GM08714 (cell line): ENCODE data around the gene LRGUK.
"Not testable (repeated sequence)": the region's sequence is repeated elsewhere in the genome, so short reads cannot be mapped to it uniquely, and the experiment has no call there.

Source experiments
- H3K4me3 ChIP-seq: fragments of 200-500 bp; sonication (Bioruptor generic); 2 replicates; pipeline ENCODE4 v1.5.1; 2014; ENCODE audit warnings: mild to moderate bottlenecking, low read length, inconsistent platforms
- ZNF274 ChIP-seq: IDR thresholded peaks from 2 replicates; pipeline ENCODE4 v1.6.1; 2012; ENCODE audit warnings: mild to moderate bottlenecking, low read depth, low read length

Gene LRGUK

DNA sequence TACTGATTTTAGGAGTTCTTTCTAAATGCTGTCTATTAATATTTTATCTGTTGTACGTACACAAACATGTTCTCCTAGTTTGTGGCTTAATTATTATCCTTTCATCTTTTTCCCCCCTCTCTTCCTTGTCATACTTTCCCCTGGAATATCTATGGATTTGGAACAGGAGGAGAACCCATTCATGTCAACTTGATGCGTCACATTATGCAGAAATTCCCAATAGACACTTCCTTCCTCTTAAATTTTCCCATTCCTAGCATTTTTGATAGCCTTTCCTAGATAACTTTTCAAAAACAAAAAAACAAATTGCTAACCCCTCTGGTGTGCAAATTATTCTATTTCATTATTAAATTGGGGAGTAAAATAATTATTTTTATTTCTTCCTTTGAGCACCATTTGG is 153.4 kb downstream of the LRGUK start:
- H3K4me3 ChIP-seq = no peak overlapping the region
- TF ChIP-seq ZNF274 = no peak

DNA sequence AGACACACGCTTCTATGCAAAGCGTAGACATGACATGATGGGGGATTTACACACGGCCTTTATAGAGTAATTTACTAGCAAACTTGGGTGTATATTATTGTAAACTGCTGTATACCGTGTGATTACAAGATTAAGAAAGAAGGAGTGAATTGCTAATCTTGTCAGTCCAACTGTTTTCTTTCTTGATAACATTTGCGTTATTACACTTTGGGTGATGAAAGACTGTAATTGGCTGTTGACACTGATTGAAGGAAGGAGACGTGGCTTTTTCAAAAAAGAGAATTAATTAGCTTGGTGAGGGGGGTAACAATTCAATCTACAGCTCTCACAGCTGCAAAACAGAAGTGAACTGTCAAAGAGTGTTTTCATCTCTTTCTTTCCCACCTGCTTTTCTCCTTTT is 156.9 kb downstream of the LRGUK start:
- no peak overlapping the region for H3K4me3 ChIP-seq
- no peak for TF ChIP-seq ZNF274

DNA sequence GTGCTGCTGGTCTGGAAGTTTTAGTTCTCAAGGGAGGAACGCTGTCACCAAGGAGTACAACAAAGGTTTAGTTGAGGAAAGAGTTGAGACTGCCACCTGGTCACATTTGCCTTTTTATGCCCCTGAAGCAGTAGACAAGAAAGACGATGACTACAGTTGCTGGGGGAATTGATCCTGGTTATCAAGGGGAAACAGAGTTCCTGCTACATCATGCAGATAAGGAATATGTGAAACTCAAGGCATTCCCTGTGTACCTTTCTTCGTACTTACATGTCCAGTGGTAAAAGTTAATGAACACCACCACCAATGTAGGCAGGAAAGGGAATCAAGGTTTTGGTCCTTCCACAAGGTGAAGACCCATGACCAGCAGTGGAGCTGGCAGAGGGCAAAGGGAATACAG is 157.8 kb downstream of the LRGUK start:
- no peak overlapping the region for H3K4me3 ChIP-seq
- no peak for TF ChIP-seq ZNF274

DNA sequence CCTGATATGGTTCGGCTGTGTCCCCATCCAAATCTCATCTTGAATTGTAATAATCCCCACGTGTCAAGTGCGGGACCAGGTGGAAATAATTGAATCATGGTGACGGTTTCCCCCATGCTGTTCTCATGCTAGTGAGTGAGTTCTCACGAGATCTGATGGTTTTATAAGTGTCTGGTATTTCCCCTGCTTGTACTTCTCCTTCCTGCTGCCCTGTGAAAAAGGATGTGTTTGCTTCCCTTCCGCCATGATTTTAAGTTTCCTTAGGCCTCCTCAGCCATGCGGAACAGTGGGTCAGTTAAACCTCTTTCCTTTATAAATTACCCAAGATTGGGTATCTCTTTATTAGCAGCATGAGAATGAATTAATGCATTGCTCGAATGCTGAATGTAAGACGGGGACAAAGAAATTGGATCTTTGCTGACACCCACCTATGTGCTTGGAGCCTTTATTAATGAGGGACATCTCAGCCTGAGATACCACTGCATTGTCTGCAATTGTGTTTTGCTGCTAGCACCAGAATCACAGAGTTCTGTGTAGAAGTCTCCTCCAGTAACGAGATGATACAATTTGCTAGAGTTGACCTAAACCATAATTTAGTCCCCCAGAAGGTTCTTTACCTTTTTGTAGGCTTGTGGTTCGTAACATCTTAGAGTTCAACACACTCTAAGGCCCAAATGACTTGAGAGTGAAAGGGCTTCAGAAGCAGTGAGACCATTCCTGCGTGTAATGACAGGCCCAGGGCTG is 160.9 kb downstream of the LRGUK start:
- no peak overlapping the region for H3K4me3 ChIP-seq

DNA sequence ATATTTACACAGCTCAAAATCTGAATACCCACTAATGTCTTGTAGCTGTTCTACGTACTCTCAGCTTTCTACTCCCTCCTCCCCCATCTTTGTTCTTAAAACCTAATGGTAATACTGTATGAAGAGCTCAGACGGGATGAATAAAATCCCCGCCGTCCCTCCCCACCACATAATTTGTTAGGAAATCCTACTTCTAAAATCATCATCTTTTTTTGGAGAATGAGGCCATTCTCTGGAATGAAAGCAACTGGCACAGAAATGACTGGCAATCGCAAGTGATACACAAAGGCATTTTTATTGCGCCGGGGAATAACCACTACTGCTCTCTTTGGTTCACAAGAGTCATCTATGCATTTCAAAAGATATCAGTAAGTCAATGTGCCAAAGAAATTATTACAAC is 162.3 kb downstream of the LRGUK start:
- no peak for TF ChIP-seq ZNF274
- no peak overlapping the region for H3K4me3 ChIP-seq

More for the DNA sequence above, 160.9 kb downstream of the LRGUK start:
- TF ChIP-seq ZNF274 = no peak

DNA sequence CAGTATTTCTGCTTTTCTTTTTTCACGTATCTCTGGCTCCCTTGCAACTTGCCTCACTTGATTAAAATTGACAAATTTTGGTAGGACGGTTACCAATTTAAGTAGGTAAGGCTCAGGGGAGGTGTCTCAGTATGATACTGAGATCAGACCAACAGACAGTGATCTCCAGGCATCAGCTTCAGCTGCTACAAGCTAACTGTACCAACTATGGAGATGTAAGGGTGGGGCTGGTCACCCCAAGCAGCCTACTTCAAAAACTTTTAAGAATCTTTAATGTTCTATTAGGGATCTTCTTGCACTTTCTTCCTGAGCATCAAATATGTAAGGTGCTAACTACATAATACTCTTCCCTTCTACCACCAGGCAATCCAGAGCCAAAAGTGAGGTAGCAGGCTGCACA is 162.7 kb downstream of the LRGUK start:
- H3K4me3 ChIP-seq = no peak overlapping the region
- TF ChIP-seq ZNF274 = no peak

DNA sequence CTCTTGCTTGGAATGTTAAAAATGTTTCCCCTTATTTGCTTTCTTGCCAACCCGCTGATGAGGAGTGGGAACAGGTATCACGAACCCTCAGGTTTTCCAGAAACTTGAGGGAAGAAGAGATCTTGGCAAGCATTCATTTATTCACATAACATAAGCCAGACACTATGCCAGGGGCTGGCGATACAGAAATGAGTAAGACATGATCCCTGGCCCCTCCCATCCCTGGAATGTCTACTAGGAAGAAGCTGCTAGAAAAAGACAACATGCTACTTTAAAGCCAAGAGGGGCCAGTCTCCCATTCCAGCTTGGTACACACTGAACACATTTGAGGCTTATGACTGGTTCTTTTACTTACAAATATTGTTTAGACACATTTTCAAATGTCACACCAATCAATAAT is 163.1 kb downstream of the LRGUK start:
- H3K4me3 ChIP-seq = no peak overlapping the region
- TF ChIP-seq ZNF274 = no peak

DNA sequence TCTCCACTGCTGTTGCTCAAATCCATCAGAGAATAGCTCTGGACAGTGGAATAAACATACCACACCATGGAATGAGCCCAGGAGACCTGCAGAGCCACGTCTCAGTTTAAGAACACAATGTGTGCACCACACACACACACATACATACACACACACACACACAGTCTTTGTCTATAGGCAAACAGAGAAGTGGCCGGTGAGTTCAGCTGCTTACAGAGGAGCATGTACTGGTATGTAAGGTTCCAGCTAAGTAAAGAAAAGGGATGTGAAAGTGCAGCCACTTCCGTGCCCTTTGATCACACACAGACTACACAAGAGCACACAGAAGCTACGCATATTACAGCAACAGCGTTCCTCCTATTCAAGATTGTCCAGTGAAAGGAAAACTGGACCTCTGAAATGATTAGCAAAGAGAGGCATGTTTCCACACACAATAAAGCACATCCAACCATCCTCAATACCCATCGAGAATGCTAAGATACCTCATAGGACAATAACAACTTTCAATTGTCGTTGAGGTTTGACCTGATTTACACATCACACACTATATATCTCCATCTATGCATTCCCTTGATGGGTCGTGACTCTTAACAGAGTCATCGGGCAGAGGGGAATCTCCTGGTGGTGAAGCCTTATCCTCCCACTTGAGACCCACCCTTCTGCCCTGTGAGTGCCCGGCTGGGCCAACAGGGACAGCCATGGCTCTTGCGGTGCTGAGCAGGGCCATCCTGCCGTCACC is 166.0 kb downstream of the LRGUK start:
- H3K4me3 ChIP-seq = no peak overlapping the region

DNA sequence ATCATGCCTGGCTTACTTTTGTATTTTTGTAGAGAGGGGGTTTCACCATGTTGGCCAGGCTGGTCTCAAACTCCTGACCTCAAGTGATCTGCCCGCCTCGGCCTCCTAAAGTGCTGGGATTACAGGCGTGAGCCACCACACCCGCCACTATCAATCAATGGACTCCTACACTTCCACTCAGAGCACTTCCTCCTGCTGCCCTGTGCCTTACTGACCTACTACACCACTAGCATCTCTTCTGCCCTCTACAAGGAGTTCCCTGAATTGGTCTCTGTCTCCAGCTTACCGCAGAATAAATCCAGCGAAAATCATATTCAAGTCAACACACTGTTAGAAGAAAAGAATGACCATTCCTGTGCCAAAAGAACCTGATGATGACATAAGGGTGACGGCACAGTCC is 168.8 kb downstream of the LRGUK start:
- not testable (repeated sequence) for H3K4me3 ChIP-seq

More for the DNA sequence above, 166.0 kb downstream of the LRGUK start:
- no peak for TF ChIP-seq ZNF274

DNA sequence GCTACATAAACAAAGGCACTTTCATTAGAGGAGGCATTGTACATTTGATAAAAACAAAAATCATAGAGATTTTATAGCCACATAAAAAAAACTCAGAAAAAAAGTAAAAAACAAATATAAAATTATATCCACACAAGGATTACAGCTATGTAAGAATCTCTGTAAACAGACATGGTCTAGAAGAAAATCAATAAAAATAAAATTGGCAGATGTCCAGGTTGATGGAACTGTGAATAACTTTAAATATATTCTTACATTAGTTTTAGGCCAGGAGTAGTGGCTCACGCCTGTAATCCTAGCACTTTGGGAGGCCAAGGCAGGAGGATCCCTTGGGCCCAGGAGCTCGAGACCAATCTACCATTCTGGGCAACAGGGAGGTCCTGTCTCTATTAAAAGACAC is 170.3 kb downstream of the LRGUK start:
- no peak overlapping the region for H3K4me3 ChIP-seq
- no peak for TF ChIP-seq ZNF274

DNA sequence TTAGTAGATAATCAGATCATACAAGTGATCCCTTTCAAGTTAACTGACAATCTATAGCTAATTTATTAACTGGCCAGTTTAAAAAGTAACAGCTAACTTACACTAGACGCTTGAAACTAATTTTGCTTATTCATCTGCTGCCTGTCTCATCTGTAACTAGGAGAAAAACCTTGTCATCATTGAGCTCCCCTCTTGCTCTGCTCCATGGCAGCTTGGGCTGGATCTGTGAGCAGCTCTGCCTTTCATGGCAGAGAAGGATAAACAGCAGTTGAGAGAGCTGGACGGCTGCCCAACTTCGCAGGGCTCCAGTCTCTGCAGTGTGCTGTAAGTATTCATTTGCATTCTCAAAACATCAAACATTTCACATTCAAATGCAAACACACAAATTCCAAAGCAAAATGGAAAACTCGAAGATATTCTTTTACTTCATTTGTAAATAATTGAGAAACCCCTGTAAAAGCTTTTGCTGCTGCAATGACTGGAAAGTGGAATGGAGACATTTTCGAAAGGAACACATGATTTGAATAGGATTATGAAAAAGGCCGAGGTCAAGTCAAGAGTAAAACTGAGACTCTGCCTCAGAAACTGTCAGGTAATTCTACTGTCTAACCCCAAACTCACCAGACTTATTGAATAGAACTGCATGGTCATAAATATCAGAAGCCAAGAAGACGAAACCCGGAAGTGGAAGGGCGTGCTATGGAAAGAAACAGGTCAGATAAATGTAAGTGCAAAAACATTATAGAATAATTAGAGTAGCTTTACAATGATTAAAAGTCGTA is 172.0 kb downstream of the LRGUK start:
- no peak overlapping the region for H3K4me3 ChIP-seq
- no peak for TF ChIP-seq ZNF274

DNA sequence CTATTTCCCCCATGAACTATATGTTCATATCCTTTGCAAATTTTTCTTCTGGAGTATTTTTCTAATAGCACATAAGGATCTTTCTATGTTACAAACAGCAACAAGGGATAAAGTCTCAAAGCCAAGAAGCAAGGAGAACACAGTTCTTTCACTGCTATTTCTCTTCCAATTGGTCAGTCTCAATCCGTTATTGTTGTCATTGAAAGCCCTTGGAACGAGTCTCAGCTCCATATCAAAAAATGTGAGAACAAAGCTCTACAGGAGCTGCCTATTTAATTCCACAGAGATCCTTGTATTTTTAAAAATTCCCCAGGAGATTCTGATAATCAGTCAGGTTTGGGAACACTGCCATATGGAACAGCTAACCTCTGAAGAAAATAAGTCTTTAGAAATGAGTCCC is 173.8 kb downstream of the LRGUK start:
- no peak overlapping the region for H3K4me3 ChIP-seq
- no peak for TF ChIP-seq ZNF274

DNA sequence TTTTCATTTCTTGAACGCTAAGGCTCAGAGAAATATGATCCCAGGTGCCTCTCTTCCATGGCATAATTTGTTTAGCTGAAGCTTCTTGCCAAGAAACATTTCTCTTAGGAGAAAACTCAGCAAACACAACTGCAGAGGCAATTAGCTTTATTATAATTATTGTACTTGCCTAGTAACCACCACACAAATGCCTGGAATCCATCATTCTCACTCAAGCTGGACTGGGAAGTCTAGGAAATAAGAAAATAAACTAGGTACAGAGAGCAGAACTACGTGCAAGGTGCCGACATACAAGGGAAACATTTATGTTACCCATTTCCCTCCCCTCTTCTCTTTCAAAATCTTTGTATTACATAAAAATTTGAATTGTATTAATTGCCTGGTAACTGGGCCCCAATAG is 174.5 kb downstream of the LRGUK start:
- no peak for TF ChIP-seq ZNF274
- no peak overlapping the region for H3K4me3 ChIP-seq

DNA sequence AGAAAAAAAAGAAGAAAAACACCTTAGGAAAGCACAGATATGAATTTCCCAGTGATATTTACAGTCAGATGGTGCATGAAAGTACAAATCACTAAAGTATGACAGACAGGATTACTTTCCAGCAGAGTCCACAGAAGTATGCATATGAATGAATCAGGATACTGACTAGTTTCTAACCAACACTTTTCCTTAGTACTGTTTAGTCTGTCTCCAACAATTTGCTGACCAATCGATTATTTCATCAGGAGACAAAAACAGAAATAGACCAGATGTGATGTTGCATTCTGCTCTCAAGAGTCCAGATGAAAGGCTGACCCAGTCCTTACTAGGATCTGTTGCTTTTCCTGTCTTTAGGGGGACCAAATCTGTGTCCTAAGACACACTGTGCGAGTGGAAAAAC is 175.0 kb downstream of the LRGUK start:
- no peak overlapping the region for H3K4me3 ChIP-seq
- TF ChIP-seq ZNF274 = no peak

DNA sequence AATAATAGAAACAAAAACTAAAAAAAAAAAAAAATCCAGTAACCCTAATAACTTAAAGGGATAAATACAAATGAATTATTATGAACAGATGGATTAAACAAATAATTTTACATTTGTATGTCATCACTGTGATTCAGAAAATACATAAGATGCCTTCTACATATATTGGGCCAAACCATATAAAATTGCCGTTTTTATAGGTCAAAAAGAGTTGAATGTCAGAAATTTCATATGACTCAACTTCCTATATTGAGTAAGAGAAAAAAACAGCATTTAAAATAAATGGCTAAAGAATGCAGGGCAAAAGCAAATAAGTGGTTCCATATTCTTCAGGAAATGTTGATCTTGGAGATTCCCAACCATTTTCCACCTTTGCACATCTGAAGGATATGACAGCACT is 180.2 kb downstream of the LRGUK start:
- no peak overlapping the region for H3K4me3 ChIP-seq
- TF ChIP-seq ZNF274 = no peak
